ENCODE results near the gene CFDP1.
A peak's percentile ranks its signal among the peaks of the same experiment; 100 is the strongest.

The CFDP1 gene

GRCh38 chr16:75252049-75252864 lies 181.0 kb downstream of the CFDP1 start:
- no peaks in the 10 kb centered on the region for H3K27me3 ChIP-seq (ENCODE audit: insufficient read depth, low read depth, severe bottlenecking)

DNA sequence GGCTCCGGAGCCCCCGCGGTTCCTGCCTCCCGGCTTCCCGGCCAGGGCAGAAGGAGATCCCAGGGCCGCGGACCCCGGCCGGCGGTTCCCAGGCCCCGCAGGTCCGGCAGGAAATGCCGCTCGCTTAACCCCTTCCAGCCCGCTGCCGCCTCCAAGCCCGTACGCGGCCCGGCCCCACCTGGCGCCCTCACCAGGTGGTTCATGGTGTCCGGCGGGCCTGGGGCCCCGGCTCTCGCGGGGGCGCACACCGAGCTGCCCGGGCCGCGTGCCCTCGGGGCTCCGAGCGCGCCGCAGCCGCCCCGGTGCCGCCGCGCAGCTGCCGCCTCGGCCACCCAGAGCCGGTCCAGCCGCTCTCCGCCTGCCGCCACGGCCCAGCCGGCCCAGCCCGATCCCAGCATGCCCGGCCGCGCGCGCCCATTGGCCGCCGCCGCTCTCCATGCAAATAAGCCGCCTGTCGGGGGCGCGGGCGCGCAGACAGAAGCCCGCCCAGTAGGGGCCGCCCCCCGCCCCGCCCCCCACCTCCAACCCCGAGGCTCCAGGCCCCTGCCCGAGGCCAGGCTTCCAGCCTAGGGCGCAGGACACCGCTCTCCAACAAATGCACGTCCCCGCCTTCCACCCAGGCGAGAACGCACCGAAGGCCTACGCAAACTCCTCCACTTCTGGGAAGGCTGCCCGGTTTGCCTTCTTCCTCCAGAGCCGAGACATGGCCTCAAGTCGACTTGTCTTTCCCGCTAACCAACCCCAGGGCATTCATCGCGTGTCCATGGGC lies 181.8 kb downstream of the CFDP1 start, which contains the start of gene BCAR1:
TSS of gene BCAR1 (minus strand) at position 345 of the 769 bp plus-strand sequence. CDS start at position 203, 142 bp downstream.
- H3K4me3 ChIP-seq (ENCODE audit: low read depth, low read length): peak within 1 kb of the TSS; percentile 72

More at GRCh38 chr16:75252049-75252864, 181.0 kb downstream of the CFDP1 start:
- Histone ChIP-seq H3K27ac (peak overlapping the region; percentile 56), H3K4me3 (ENCODE audit: low read depth, low read length) (peak overlapping the region; percentile 28), H3K36me3 (no peaks in the 10 kb centered on the region), H3K9me3 (ENCODE audit: severe bottlenecking) (no peaks in the 10 kb centered on the region)
- no peak for DNase-seq
- no peak for TF ChIP-seq CTCF (IDR thresholded peaks at IDR 0.05; ENCODE audit: low read depth, low read length)

DNA sequence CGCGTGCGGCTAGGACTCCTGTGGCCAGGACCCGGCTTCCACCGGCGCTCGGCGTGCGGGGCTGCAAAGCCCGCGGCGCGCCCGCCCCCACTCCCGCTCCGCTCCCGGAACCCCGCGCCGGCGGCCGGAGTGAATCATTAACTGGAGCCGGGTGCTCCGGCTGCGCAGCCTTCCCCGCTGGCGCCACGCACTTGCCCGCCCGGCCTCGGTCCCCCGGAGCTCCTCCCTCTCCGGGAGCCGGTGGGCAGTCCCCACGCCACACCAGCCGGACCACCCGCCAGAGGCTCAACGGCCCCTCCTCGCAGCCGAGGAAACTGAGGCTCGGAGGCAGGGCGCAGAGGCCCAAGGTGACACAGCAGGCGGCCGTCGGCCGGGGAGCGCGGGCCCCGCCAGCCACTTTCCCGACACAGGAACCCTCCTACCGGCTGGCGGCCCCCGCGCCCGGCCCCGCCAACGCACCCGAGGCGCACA lies 182.5 kb downstream of the CFDP1 start:
- DNase-seq: no peak
- no peaks in the 10 kb centered on the region for H3K27me3 ChIP-seq (ENCODE audit: insufficient read depth, low read depth, severe bottlenecking)

More for the DNA sequence above, 181.8 kb downstream of the CFDP1 start, which contains the start of gene BCAR1:
- Histone ChIP-seq H3K36me3 (no peaks in the 10 kb centered on the region), H3K27me3 (ENCODE audit: insufficient read depth, low read depth, severe bottlenecking) (no peaks in the 10 kb centered on the region), H3K9me3 (ENCODE audit: severe bottlenecking) (no peaks in the 10 kb centered on the region), H3K27ac (peak within 1 kb of the TSS; percentile 87)
- peak; percentile 92 for DNase-seq
- 0 out of 2 replicates have a peak, but pooled peaks have one; percentile 11 for TF ChIP-seq CTCF (IDR thresholded peaks at IDR 0.05; ENCODE audit: low read depth, low read length)

GRCh38 chr16:75250089-75250808 lies 183.1 kb downstream of the CFDP1 start:
- H3K9me3 ChIP-seq (ENCODE audit: severe bottlenecking): no peaks in the 10 kb centered on the region
- no peaks in the 10 kb centered on the region for H3K36me3 ChIP-seq
- H3K27me3 ChIP-seq (ENCODE audit: insufficient read depth, low read depth, severe bottlenecking): no peaks in the 10 kb centered on the region
- TF ChIP-seq CTCF (IDR thresholded peaks at IDR 0.05; ENCODE audit: low read depth, low read length): no peak
- peak overlapping the region; percentile 72 for H3K4me3 ChIP-seq (ENCODE audit: low read depth, low read length)
- peak overlapping the region; percentile 87 for H3K27ac ChIP-seq
- no peak for DNase-seq

More for the DNA sequence above, 182.5 kb downstream of the CFDP1 start:
- Histone ChIP-seq H3K4me3 (ENCODE audit: low read depth, low read length) (peak overlapping the region; percentile 72), H3K9me3 (ENCODE audit: severe bottlenecking) (no peaks in the 10 kb centered on the region), H3K27ac (peak overlapping the region; percentile 87), H3K36me3 (no peaks in the 10 kb centered on the region)
- no peak for TF ChIP-seq CTCF (IDR thresholded peaks at IDR 0.05; ENCODE audit: low read depth, low read length)

- H3K27ac ChIP-seq: no peak overlapping the region
These were observed 183.9 kb downstream of the CFDP1 start for GRCh38 chr16:75249441-75249840.

More at GRCh38 chr16:75249441-75249840, 183.9 kb downstream of the CFDP1 start:
- DNase-seq: no peak
- Histone ChIP-seq H3K36me3 (no peaks in the 10 kb centered on the region), H3K4me3 (ENCODE audit: low read depth, low read length) (no peak overlapping the region), H3K9me3 (ENCODE audit: severe bottlenecking) (no peaks in the 10 kb centered on the region), H3K27me3 (ENCODE audit: insufficient read depth, low read depth, severe bottlenecking) (no peaks in the 10 kb centered on the region)
- no peak for TF ChIP-seq CTCF (IDR thresholded peaks at IDR 0.05; ENCODE audit: low read depth, low read length)

All from WERI-Rb-1 (cell line).